ENCODE measurements around the gene CIRBP.

Gene CIRBP

DNA sequence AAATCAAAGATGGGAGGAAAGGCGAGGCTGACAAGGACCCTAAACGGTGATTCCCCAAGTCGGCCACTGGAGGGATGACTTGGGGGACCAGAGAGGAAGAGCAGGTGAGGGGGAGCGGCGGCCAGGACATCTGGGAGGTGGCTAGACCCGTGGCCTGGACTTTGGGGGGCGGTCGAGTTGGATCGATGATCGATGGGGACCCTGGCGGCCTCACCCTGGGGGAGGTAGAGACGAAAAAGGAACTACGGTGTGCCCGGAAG is 7.7 kb upstream of the CIRBP start:
- no peak for DNase-seq (ENCODE audit: low read depth, low spot score)
- CTCF ChIA-PET = interaction anchor here (1.2 to 11.8 kb wide), 2 partner anchors 10 to 19 kb away, joined by 5 to 626 read pairs; partner anchors contain the start of gene ATP5F1D
- POLR2A ChIA-PET = interaction anchor here (1.4 to 7.3 kb wide), 3 partner anchors 7 to 17 kb away, joined by 5 to 188 read pairs (median 36); partner anchors contain the start of gene CIRBP

DNA sequence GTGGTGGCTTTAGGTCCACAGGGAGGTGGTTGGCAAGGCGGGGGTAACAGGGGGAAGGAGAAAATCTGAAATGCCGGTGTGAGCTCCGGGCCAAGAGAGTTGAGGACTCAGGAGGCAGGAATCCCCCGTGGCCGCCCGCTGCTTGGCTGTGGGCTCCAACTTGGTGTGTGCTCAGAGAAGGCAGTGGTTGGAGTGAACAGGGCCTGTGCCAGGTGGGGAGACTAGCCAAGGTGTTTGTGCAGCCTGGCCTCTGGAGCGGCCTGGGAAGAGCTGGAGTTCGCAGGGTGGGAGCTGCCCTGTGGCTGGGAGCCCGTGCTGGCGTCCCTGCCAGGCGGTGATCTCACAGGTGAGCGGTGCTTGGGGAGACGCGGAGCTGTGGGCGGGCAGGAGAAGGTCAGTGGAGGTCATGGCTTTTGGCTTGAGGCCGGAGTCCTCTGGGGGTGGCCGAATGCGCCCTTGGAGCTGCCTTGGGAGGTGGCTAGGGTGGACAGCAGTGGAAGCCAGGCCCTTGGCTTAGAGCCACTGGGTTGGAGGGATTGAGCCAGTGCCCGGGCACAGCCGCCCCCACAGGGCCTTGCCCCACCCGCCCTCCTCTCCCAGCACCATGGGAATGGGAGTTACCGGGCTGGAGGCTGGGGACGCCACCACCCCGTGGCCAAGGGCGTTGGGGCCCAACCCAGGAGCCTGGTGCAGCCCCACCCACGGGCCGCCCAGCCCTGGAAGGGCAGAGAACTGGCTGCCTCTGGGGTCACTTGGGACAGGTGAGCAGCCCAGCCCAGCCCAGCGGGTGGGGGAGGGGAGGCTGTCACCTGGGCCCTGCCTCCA is 7.1 kb upstream of the CIRBP start:
- TF ChIP-seq, protein P1, sequence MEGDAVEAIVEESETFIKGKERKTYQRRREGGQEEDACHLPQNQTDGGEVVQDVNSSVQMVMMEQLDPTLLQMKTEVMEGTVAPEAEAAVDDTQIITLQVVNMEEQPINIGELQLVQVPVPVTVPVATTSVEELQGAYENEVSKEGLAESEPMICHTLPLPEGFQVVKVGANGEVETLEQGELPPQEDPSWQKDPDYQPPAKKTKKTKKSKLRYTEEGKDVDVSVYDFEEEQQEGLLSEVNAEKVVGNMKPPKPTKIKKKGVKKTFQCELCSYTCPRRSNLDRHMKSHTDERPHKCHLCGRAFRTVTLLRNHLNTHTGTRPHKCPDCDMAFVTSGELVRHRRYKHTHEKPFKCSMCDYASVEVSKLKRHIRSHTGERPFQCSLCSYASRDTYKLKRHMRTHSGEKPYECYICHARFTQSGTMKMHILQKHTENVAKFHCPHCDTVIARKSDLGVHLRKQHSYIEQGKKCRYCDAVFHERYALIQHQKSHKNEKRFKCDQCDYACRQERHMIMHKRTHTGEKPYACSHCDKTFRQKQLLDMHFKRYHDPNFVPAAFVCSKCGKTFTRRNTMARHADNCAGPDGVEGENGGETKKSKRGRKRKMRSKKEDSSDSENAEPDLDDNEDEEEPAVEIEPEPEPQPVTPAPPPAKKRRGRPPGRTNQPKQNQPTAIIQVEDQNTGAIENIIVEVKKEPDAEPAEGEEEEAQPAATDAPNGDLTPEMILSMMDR (IDR thresholded peaks at IDR 0.05; ENCODE audit: insufficient read depth, low read length, missing control alignments) = no peak
- no peak for DNase-seq (ENCODE audit: low read depth, low spot score)
- CTCF ChIA-PET = interaction anchor here (1.2 to 11.8 kb wide), 2 partner anchors 10 to 19 kb away, joined by 5 to 626 read pairs; partner anchors contain the start of gene ATP5F1D
- POLR2A ChIA-PET = interaction anchor here (1.4 to 7.3 kb wide), 3 partner anchors 7 to 18 kb away, joined by 5 to 188 read pairs (median 36); partner anchors contain the start of gene CIRBP
- H3K4me3 ChIP-seq (ENCODE audit: low read depth, low read length) = peak overlapping the region; percentile 69

More for the DNA sequence above, 7.7 kb upstream of the CIRBP start:
- TF ChIP-seq, protein P1 (IDR thresholded peaks at IDR 0.05; ENCODE audit: insufficient read depth, low read length, missing control alignments) = peak; percentile 15
- peak overlapping the region; percentile 69 for H3K4me3 ChIP-seq (ENCODE audit: low read depth, low read length)

DNA sequence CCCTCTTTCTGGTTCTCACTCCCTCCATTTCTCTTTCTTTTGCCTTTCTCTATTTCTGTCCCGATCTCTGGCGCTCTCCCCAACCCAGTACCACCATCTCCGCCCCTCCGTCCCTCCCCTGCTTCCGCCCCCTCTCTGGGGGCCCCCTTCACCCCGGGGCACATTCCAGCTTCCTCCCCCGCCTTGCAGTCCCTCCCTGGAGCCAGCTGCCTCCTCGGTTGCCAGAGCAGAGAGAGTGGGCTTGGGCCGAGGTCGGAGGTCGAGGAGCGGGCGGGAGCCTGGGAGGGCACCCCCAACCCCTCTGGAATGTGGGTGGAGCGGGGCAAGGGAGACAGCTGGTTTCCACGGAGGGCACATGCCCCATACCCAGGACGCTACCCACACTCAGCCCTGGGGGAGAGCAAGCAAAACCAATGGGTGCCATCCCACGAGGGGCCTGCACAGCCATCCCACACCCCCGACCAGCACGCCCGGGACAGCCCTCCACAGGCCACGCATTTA is 6.5 kb upstream of the CIRBP start:
- TF ChIP-seq, protein P1 (IDR thresholded peaks at IDR 0.05; ENCODE audit: insufficient read depth, low read length, missing control alignments) = no peak
- peak overlapping the region; percentile 18 for H3K4me3 ChIP-seq (ENCODE audit: low read depth, low read length)
- CTCF ChIA-PET = interaction anchor here (1.2 to 11.8 kb wide), 2 partner anchors 11 to 20 kb away, joined by 5 to 626 read pairs; partner anchors contain the start of gene ATP5F1D
- DNase-seq (ENCODE audit: low read depth, low spot score) = no peak
- POLR2A ChIA-PET = interaction anchor here (1.4 to 7.3 kb wide), 2 partner anchors 8 to 18 kb away, joined by 5 to 188 read pairs; no protein-coding TSS in a partner anchor

DNA sequence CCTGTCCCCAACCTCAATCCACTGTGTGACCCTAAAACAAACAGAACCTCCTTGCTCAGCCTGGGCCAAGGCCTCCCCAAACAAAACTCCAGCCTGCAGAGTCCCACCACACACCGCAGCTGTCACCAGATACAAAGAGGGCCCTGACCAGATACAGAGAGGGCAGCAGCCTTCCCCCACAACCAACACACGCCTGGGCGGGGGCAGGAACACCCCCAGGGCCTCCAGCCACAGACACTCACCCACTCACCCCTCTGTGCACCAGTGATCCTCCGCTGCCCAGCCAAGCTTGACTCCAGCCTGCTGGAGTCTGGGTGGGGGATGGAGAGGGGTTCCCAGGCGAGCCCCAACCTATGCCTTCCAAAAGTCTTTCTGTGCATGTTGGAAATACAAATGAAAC is 5.9 kb upstream of the CIRBP start:
- CTCF ChIA-PET = interaction anchor here (5.1 to 11.8 kb wide), 2 partner anchors 15 to 20 kb away, joined by 24 to 626 read pairs; partner anchors contain the start of gene ATP5F1D

DNA sequence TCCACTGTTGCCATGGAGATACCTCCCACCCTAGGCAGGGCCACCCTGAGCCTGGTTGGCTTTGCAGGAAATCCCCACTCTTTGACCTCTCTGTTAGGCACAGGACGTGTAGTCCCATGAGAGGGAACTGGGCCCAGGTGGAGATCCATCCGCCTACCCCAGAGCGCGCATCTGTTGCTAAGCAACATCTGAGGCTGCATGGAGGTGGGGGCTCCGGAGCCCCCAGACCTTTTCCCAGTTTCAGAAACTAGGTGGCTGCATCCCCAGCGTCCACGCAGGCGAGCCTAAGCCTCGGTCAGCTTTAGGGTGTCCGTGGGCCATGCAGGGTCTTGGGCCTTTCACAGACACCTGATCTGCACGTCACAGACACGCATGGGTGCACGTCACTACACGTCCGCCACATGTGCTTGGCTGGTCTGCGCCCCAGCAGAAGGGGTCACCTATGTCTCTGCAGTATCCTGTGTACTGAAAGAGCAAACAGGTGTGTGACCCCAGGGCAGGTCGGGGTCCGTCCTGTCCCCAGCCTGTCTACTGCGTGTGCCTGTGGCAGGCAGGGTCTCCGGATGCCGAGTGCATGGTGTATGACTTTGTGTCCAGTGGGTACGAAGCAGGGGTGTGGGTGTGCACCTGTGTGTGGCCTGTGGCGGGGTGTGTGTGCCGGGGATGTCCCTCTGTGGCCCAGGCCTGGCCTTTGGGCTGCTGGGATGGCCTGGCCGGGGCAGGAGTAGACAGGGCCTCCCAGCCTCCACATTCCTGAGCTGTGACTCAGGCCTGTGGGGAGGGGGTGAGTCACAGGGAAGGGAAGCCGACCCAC is 4.1 kb upstream of the CIRBP start:
- H3K4me3 ChIP-seq (ENCODE audit: low read depth, low read length) = no peak overlapping the region; the same call in 1 of the 2 replicates
- POLR2A ChIA-PET = interaction anchor here (0.6 to 7.3 kb wide), 9 partner anchors 9 to 243 kb away, joined by 3 to 188 read pairs (median 4); partner anchors contain the start of genes FAM174C and RNU6-2
- CTCF ChIA-PET = interaction anchor here (1.2 to 11.8 kb wide), 5 partner anchors 10 to 44 kb away, joined by 3 to 626 read pairs (median 24); partner anchors contain the start of gene ATP5F1D
- TF ChIP-seq, protein P1 (IDR thresholded peaks at IDR 0.05; ENCODE audit: insufficient read depth, low read length, missing control alignments) = no peak
- no peak for DNase-seq (ENCODE audit: low read depth, low spot score)

More for the DNA sequence above, 5.9 kb upstream of the CIRBP start:
- DNase-seq (ENCODE audit: low read depth, low spot score) = no peak
- POLR2A ChIA-PET = interaction anchor here (7.3 kb wide), 1 partner anchor 8 kb away, joined by 188 read pairs; no protein-coding TSS in a partner anchor
- TF ChIP-seq, protein P1 (IDR thresholded peaks at IDR 0.05; ENCODE audit: insufficient read depth, low read length, missing control alignments) = no peak
- no peak overlapping the region for H3K4me3 ChIP-seq (ENCODE audit: low read depth, low read length)
